PC-9 (cell line): Measurements from ENCODE around the gene MAPK8IP3. TPM values are rescaled to one million over a fixed set of nuclear protein-coding genes. Genes with fewer than 3 reads are reported as not detected.

Experiments
- BruUV-seq: library from RNA; stranded (reverse); fragments of 400-500 nt; replicated peaks from 2 replicates; lab custom pipeline; 2021; lab: Mats Ljungman, UMichigan
- CTCF ChIA-PET: fragments of 300-600 bp; sonication (Branson Sonifier 250); formaldehyde crosslinking; loops from one replicate; lab custom pipeline; 2022; ENCODE audit warnings: antibody characterized with exemption; lab: Charles Lee
- POLR2A ChIA-PET: fragments of 300-600 bp; sonication (Branson Sonifier 250); formaldehyde crosslinking; loops from one replicate; lab custom pipeline; 2022; ENCODE audit warnings: antibody characterized with exemption; ENCODE audit not compliant: unreplicated experiment; lab: Charles Lee
- DNase-seq, 2 experiments: peaks; one replicate each; pipeline versions ENCODE4 v3.0.0 to v3.0.0-alpha.2; 2015 to 2022; ENCODE audit warnings: mixed read lengths in 1 of 2
- H2AFZ ChIP-seq: fragments of 200-600 bp; sonication (generic); 2 replicates; pipeline ENCODE4 v1.8.1; 2017; ENCODE audit warnings: antibody characterized with exemption
- H3F3A ChIP-seq: fragments of 200-600 bp; sonication (generic); 2 replicates; pipeline ENCODE4 v1.8.1; 2017; ENCODE audit warnings: antibody characterized with exemption, mild to moderate bottlenecking, low read depth; ENCODE audit not compliant: insufficient read depth
- H3K27ac ChIP-seq: fragments of 200-600 bp; sonication (generic); 2 replicates; pipeline ENCODE4 v1.6.1; 2016; ENCODE audit warnings: mixed run types
- H3K27me3 ChIP-seq: fragments of 200-600 bp; sonication (generic); 2 replicates; pipeline ENCODE4 v1.6.1; 2016; ENCODE audit warnings: low read depth, mixed run types; ENCODE audit not compliant: insufficient read depth
- H3K36me3 ChIP-seq: fragments of 200-600 bp; sonication (generic); 2 replicates; pipeline ENCODE4 v1.6.1; 2016; ENCODE audit warnings: low read depth, mixed run types
- H3K4me1 ChIP-seq: fragments of 200-600 bp; sonication (generic); replicated peaks from 2 replicates; pipeline ENCODE4 v1.6.1; 2016; ENCODE audit warnings: mixed run types; ENCODE audit not compliant: insufficient read depth
- H3K4me2 ChIP-seq: fragments of 200-600 bp; sonication (generic); 2 replicates; pipeline ENCODE4 v1.6.1; 2017; ENCODE audit warnings: mixed run types
- H3K4me3 ChIP-seq: fragments of 200-600 bp; sonication (generic); 2 replicates; pipeline ENCODE4 v1.6.1; 2016; ENCODE audit warnings: mixed run types
- H3K79me2 ChIP-seq: fragments of 200-600 bp; sonication (generic); 2 replicates; pipeline ENCODE4 v1.6.1; 2017; ENCODE audit warnings: low read depth, mixed run types
- H3K9me2 ChIP-seq: fragments of 200-600 bp; sonication (generic); 2 replicates; pipeline ENCODE4 v1.8.1; 2017; ENCODE audit warnings: mild to moderate bottlenecking; ENCODE audit not compliant: insufficient read depth
- H3K9me3 ChIP-seq: fragments of 200-600 bp; sonication (generic); 2 replicates; pipeline ENCODE4 v1.8.1; 2016; ENCODE audit warnings: low read depth; ENCODE audit not compliant: insufficient read depth
- H4K20me1 ChIP-seq: fragments of 200-600 bp; sonication (generic); 2 replicates; pipeline ENCODE4 v1.8.1; 2017; ENCODE audit not compliant: insufficient read depth
- EZH2 ChIP-seq: fragments of 200-600 bp; sonication (generic); IDR thresholded peaks from 2 replicates; pipeline ENCODE4 v1.8.0; 2017; ENCODE audit warnings: antibody characterized with exemption, low read depth
- intact Hi-C: fragments of 100-400 bp; cut with micrococcal nuclease; formaldehyde crosslinking; loops from one replicate; pipeline ENCODE4 v1.10.0; 2022; ENCODE audit not compliant: unreplicated experiment
- total RNA-seq: library from RNA; stranded (reverse); gene quantifications from 2 replicates; pipeline ENCODE4 v1.2.3, GENCODE V29; 2021
- TF ChIP-seq, protein P1 (sequence below): fragments of 200-600 bp; sonication (generic); conservative IDR thresholded peaks from 2 replicates; pipeline ENCODE4 v1.6.1; 2017; ENCODE audit warnings: mixed run types, antibody characterized with exemption, mild to moderate bottlenecking, moderate library complexity

The MAPK8IP3 gene
- total RNA-seq, 1 experiment from 2014 or later: 125 TPM

DNA sequence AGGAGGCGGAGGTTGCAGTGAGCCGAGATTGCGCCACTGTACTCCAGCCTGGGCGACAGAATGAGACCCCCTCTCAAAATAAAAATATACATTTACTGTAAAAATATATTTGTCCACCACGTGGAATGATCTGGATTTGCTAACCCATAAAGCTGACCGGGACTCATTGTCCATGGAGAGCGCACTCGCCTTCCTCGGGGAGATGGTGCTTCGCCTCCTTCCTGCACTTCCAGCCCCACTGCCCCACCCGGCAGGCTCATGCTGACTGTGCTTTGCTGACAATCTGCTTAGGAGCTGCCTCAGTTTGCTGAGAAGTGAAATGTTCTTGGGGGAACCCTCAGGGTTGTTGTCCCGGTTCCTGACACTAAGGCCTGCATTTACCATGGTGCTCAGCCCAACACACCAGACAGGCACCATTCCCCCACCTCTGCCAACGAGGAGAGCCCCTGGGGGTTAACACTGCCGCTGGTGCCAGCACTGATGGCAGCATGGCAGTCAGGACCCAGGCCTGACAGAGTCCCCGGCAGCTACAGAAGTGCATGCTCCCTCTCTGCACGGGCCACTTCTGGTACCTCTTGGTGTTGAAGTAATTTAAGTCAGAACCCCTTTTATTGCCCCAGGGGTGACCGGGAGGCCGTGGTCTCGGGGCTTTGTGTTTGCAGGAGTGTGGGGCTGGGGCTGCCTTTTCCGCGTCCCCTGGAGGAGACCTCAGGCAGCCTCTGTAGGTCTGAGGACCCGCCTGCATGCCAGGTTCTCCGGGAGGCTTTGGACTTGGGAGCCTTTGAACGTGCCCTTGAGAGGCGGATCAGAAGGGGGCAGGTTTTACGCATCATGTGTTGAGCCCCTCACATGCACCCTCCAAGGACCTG lies 79.2 kb downstream of the MAPK8IP3 start:
- Histone ChIP-seq H3K36me3 (0 out of 2 replicates have a peak, but pooled peaks cover 6% of the 10 kb centered on the region), H3K9me2 (no peaks in the 10 kb centered on the region), H3K4me2 (no peak overlapping the region), H2AFZ (no peak overlapping the region), H3K4me1 (peaks cover 15% of the 10 kb centered on the region), H3K4me3 (no peak overlapping the region), H3F3A (peaks cover 18% of the 10 kb centered on the region; the same call in 1 of the 2 replicates), H3K79me2 (peaks cover 51% of the 10 kb centered on the region), H3K27me3 (no peaks in the 10 kb centered on the region), H4K20me1 (peaks cover 31% of the 10 kb centered on the region), H3K9me3 (no peaks in the 10 kb centered on the region), H3K27ac (no peak overlapping the region)
- no TSS peak for BruUV-seq
- DNase-seq: no peak
- intact Hi-C loops: loop anchor here (5.0 kb wide), 2 partner anchors 157 to 367 kb away; partner anchors contain the start of gene MSRB1
- POLR2A ChIA-PET: no interaction called here
- CTCF ChIA-PET: no interaction called here
- TF ChIP-seq, protein P1, sequence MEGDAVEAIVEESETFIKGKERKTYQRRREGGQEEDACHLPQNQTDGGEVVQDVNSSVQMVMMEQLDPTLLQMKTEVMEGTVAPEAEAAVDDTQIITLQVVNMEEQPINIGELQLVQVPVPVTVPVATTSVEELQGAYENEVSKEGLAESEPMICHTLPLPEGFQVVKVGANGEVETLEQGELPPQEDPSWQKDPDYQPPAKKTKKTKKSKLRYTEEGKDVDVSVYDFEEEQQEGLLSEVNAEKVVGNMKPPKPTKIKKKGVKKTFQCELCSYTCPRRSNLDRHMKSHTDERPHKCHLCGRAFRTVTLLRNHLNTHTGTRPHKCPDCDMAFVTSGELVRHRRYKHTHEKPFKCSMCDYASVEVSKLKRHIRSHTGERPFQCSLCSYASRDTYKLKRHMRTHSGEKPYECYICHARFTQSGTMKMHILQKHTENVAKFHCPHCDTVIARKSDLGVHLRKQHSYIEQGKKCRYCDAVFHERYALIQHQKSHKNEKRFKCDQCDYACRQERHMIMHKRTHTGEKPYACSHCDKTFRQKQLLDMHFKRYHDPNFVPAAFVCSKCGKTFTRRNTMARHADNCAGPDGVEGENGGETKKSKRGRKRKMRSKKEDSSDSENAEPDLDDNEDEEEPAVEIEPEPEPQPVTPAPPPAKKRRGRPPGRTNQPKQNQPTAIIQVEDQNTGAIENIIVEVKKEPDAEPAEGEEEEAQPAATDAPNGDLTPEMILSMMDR: no peak
- TF ChIP-seq EZH2: no peak

DNA sequence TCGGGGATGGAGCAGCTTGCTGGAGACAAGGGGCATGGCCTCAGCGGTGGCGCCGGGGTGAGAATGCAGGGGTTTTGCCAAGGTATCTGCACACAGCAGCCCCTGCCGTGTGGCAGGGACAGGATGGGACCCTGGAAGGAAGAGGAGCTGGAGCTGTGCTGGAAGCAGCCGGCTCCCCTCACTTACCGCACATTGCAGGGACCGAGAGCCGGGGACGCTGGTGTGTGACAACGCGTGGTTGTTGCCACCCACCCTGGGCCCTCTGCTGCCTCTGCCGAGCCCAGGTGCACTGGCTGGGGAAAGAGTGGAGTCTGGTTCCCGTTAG lies 79.8 kb downstream of the MAPK8IP3 start:
- CTCF ChIA-PET: no interaction called here
- H4K20me1 ChIP-seq: peaks cover 25% of the 10 kb centered on the region
- H3K27ac ChIP-seq: no peak overlapping the region
- H3K79me2 ChIP-seq: peaks cover 45% of the 10 kb centered on the region
- H3K27me3 ChIP-seq: no peaks in the 10 kb centered on the region
- H3K4me3 ChIP-seq: no peak overlapping the region
- H3K36me3 ChIP-seq: 0 out of 2 replicates have a peak, but pooled peaks cover 3% of the 10 kb centered on the region
- no peaks in the 10 kb centered on the region for H3K9me2 ChIP-seq
- POLR2A ChIA-PET: no interaction called here
- H3K4me2 ChIP-seq: no peak overlapping the region
- H3K4me1 ChIP-seq: peaks cover 13% of the 10 kb centered on the region
- H3K9me3 ChIP-seq: no peaks in the 10 kb centered on the region
- no peak for TF ChIP-seq EZH2
- TF ChIP-seq, protein P1: no peak
- no TSS peak for BruUV-seq
- peaks cover 12% of the 10 kb centered on the region; the same call in 1 of the 2 replicates for H3F3A ChIP-seq
- no peak overlapping the region for H2AFZ ChIP-seq
- DNase-seq: no peak
- intact Hi-C loops: no loop called here

DNA sequence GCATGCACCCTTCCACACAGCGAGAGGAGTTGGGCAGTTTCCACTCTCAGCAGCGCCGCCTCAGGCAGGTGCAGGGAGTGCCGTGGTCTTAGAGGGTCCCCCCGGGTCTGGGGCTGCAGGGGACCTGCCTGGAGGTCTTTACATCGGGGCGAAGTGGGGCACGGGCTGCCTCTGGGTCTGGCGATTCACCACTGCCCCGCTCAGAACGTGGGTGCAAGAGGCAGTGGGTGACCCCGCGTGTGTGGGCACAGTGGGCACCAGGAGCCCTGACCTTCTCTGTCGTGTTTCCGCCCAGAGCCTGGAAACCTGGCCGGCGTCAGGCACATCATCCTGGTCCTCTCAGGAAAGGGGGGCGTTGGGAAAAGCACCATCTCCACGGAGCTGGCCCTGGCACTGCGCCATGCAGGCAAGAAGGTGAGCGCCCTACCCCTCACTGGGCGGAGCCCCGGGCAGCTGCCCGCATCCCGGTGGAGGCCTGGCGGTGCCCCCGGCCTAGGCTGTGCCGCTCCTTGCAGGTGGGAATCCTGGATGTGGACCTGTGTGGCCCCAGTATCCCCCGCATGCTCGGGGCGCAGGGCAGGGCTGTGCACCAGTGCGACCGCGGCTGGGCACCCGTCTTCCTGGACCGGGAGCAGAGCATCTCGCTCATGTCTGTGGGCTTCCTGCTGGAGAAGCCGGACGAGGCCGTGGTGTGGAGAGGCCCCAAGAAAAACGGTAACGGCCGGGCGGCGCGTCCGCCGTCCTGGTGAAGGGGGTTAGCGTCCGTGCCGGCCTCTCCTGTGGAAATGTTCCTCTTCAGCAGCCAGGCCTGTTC lies 80.5 kb downstream of the MAPK8IP3 start:
- no TSS peak for BruUV-seq

More for the DNA sequence above, 80.5 kb downstream of the MAPK8IP3 start:
- no peak overlapping the region for H2AFZ ChIP-seq
- POLR2A ChIA-PET: no interaction called here
- DNase-seq: no peak
- peaks cover 7% of the 10 kb centered on the region for H3K4me1 ChIP-seq
- CTCF ChIA-PET: no interaction called here
- H3K4me2 ChIP-seq: no peak overlapping the region
- H3K9me2 ChIP-seq: no peaks in the 10 kb centered on the region
- no peak overlapping the region for H3K27ac ChIP-seq
- TF ChIP-seq, protein P1: no peak
- TF ChIP-seq EZH2: no peak
- H3K79me2 ChIP-seq: peaks cover 38% of the 10 kb centered on the region
- intact Hi-C loops: no loop called here
- peaks cover 6% of the 10 kb centered on the region; the same call in 1 of the 2 replicates for H3F3A ChIP-seq
- H4K20me1 ChIP-seq: peaks cover 20% of the 10 kb centered on the region
- H3K9me3 ChIP-seq: no peaks in the 10 kb centered on the region
- H3K36me3 ChIP-seq: no peaks in the 10 kb centered on the region
- no peaks in the 10 kb centered on the region for H3K27me3 ChIP-seq
- H3K4me3 ChIP-seq: no peak overlapping the region
